K562 (cell line): ENCODE data around the gene ADARB2. TPM values are rescaled to one million over a fixed set of nuclear protein-coding genes. Genes with fewer than 3 reads are reported as not detected.

Experiments
- ATAC-seq: fragments of 200-7000 bp; cut with Tn5 transposase; 3 replicates; pipeline ENCODE4 v1.9.1; 2020; ENCODE audit warnings: moderate library complexity
- BruUV-seq: library from RNA; stranded (reverse); fragments of 400-500 nt; replicated peaks from 2 replicates; lab custom pipeline; 2021; lab: Mats Ljungman, UMichigan
- CTCF ChIA-PET: fragments of 300-600 bp; formaldehyde crosslinking; extraction: SDS; loops from one replicate; lab custom pipeline; 2021; ENCODE audit warnings: low intra/inter-chr PET ratio; lab: Yijun Ruan, JAX
- POLR2A ChIA-PET: fragments of 300-600, 350-650 bp; sonication (Branson Sonifier 250); formaldehyde crosslinking; extraction: SDS; loops from one replicate; lab custom pipeline; 2021; ENCODE audit warnings: antibody characterized with exemption, inconsistent platforms; lab: Yijun Ruan, JAX
- DNase-seq, 4 experiments: peaks; one replicate each; pipeline versions ENCODE4 v3.0.0 to v3.0.0-alpha.2; 2011 to 2018; ENCODE audit warnings: low spot score in 3 of 4, mixed read lengths in 3 of 4; ENCODE audit errors: extremely low read depth in 1 of 4
- FAIRE-seq: peaks from 2 replicates; lab custom pipeline; 2011; peaks lifted over from hg19 to GRCh38; lab: Jason Lieb, UNC
- H2AFZ ChIP-seq: 2 replicates; pipeline ENCODE4 v1.6.0; 2011; ENCODE audit warnings: low read depth, low read length, control low read depth, inconsistent platforms
- H3K27ac ChIP-seq: fragments of 200-600 bp; 3 replicates; pipeline ENCODE4 v1.8.0; 2011; ENCODE audit warnings: low read depth, mild to moderate bottlenecking, control low read depth, inconsistent platforms, low read length, moderate library complexity, mixed read lengths; ENCODE audit errors: extremely low read depth
- H3K27me3 ChIP-seq, 2 experiments: fragments of 300-600 bp in 1 of 2; 2 replicates in 1 of 2; 3 replicates in 1 of 2; pipeline versions ENCODE4 v1.6.0 to v1.8.0; 2011; ENCODE audit warnings: inconsistent platforms in 2 of 2, low read length in 2 of 2, mild to moderate bottlenecking in 1 of 2, mixed read lengths in 1 of 2, moderate library complexity in 1 of 2; ENCODE audit not compliant: control insufficient read depth in 2 of 2, insufficient read depth in 2 of 2
- H3K36me3 ChIP-seq: fragments of 300-600 bp; 3 replicates; pipeline ENCODE4 v1.8.0; 2011; ENCODE audit warnings: mild to moderate bottlenecking, low read length, inconsistent platforms; ENCODE audit not compliant: control insufficient read depth, insufficient read depth
- H3K4me1 ChIP-seq, 2 experiments: fragments of 200-600 bp in 1 of 2; replicated peaks in 1 of 2; 2 replicates in 1 of 2; 3 replicates in 1 of 2; pipeline versions ENCODE4 v1.5.1 to v1.8.0; 2011; ENCODE audit warnings: inconsistent platforms in 2 of 2, low read length in 2 of 2, mild to moderate bottlenecking in 1 of 2, mixed read lengths in 1 of 2, moderate library complexity in 1 of 2; ENCODE audit not compliant: control insufficient read depth in 2 of 2, insufficient read depth in 2 of 2
- H3K4me2 ChIP-seq: 2 replicates; pipeline ENCODE4 v1.6.1; 2011; ENCODE audit warnings: low read length, control low read depth, inconsistent platforms, mixed read lengths; ENCODE audit not compliant: insufficient read depth
- H3K4me3 ChIP-seq: fragments of 200-600 bp; sonication (generic), shearing (Covaris generic); 2 replicates; pipeline ENCODE4 v1.5.1; 2016; ENCODE audit warnings: control low read depth, inconsistent platforms
- H3K79me2 ChIP-seq: fragments of 200-600 bp; 3 replicates; pipeline ENCODE4 v1.8.0; 2011; ENCODE audit warnings: low read length, inconsistent platforms; ENCODE audit not compliant: control insufficient read depth, insufficient read depth
- H3K9ac ChIP-seq, 2 experiments: 2 replicates each; pipeline versions ENCODE4 v1.6.0 to v1.6.1; 2011; ENCODE audit warnings: low read depth in 2 of 2, low read length in 2 of 2, control low read depth in 1 of 2, inconsistent platforms in 1 of 2, mild to moderate bottlenecking in 1 of 2, mixed read lengths in 1 of 2; ENCODE audit not compliant: insufficient read depth in 1 of 2
- H3K9me1 ChIP-seq: one replicate; pipeline ENCODE4 v1.6.0; 2011; ENCODE audit warnings: inconsistent platforms, mild to moderate bottlenecking, low read length, moderate library complexity; ENCODE audit not compliant: control insufficient read depth, insufficient read depth
- H3K9me3 ChIP-seq: replicated peaks from 2 replicates; pipeline ENCODE4 v1.5.1; 2011; ENCODE audit warnings: low read depth, low read length, inconsistent platforms; ENCODE audit not compliant: control insufficient read depth, insufficient read depth
- H4K20me1 ChIP-seq: replicated peaks from 2 replicates; pipeline ENCODE4 v1.6.1; 2011; ENCODE audit warnings: low read length, inconsistent platforms, mixed read lengths; ENCODE audit not compliant: control insufficient read depth, insufficient read depth
- ARNT ChIP-seq, 2 experiments: fragments of 450-650 bp; IDR thresholded peaks; 2 replicates each; pipeline ENCODE4 v1.6.1; 2016; ENCODE audit warnings: mild to moderate bottlenecking in 1 of 2
- ATF2 ChIP-seq: sonication (generic); formaldehyde crosslinking; IDR thresholded peaks from 2 replicates; pipeline ENCODE4 v1.8.1; 2022; ENCODE audit warnings: missing genetic modification reagents
- CBX1 ChIP-seq: sonication (generic); IDR thresholded peaks from 2 replicates; pipeline ENCODE4 v1.6.1; 2016; ENCODE audit warnings: antibody characterized with exemption, low read depth, mild to moderate bottlenecking
- E2F6 ChIP-seq, 2 experiments: IDR thresholded peaks; 2 replicates each; pipeline ENCODE4 v1.6.1; 2011; ENCODE audit warnings: borderline replicate concordance in 1 of 2, control low read depth in 1 of 2, low read depth in 1 of 2, low read length in 1 of 2, mild to moderate bottlenecking in 1 of 2, mixed read lengths in 1 of 2, moderate library complexity in 1 of 2; ENCODE audit not compliant: insufficient read depth in 1 of 2, insufficient read length in 1 of 2, poor library complexity in 1 of 2, severe bottlenecking in 1 of 2; ENCODE audit errors: extremely low read depth in 1 of 2
- HNRNPK ChIP-seq: fragments of 200-400 bp; formaldehyde crosslinking; IDR thresholded peaks from one replicate; pipeline ENCODE4 v1.6.1; 2018; ENCODE audit warnings: mild to moderate bottlenecking, low read depth, low read length; ENCODE audit not compliant: poor library complexity, severe bottlenecking
- MCM7 ChIP-seq, 2 experiments: fragments of 450-650 bp; IDR thresholded peaks; 2 replicates each; pipeline ENCODE4 v1.6.1; 2016 to 2018
- MED1 ChIP-seq: sonication (generic); formaldehyde crosslinking; IDR thresholded peaks from 2 replicates; pipeline ENCODE4 v1.8.1; 2023; ENCODE audit warnings: missing genetic modification reagents, borderline replicate concordance
- PHF21A ChIP-seq: fragments of 450-650 bp; IDR thresholded peaks from 2 replicates; pipeline ENCODE4 v1.6.1; 2017; ENCODE audit warnings: low read depth, borderline replicate concordance
- POLR2A ChIP-seq: fragments of 450-650 bp; conservative IDR thresholded peaks from 2 replicates; pipeline ENCODE4 v1.6.1; 2016
- PYGO2 ChIP-seq: fragments of 450-650 bp; IDR thresholded peaks from 2 replicates; pipeline ENCODE4 v1.6.1; 2016; ENCODE audit warnings: mild to moderate bottlenecking, missing genetic modification characterization, moderate library complexity, missing compliant biosample characterization
- SMAD4 ChIP-seq: fragments of 250-450 bp; sonication (Bioruptor Pico); conservative IDR thresholded peaks from 2 replicates; pipeline ENCODE4 v1.8.0; 2021; ENCODE audit warnings: inconsistent platforms, mild to moderate bottlenecking, moderate library complexity
- ZNF146 ChIP-seq: IDR thresholded peaks from one replicate; pipeline ENCODE4 v1.6.1; 2018; ENCODE audit warnings: missing compliant biosample characterization; ENCODE audit not compliant: unreplicated experiment
- WGBS: fragments of 100-300 bp; shearing (Covaris generic); methylation state at CpG from one replicate; pipeline ENCODE4 v1.1.6; 2016; ENCODE audit warnings: low coverage, mixed read lengths; ENCODE audit not compliant: insufficient coverage; ENCODE audit errors: missing lambda C conversion rate; 5-methylcytosine and 5-hydroxymethylcytosine counted together
- in situ Hi-C: fragments of 300-500 bp; cut with MboI; formaldehyde crosslinking; loops from 4 replicates; pipeline ENCODE4 v1.15.0; 2018; ENCODE audit warnings: inconsistent platforms, mixed read lengths
- intact Hi-C: fragments of 100-400 bp; cut with micrococcal nuclease; formaldehyde crosslinking; loops from 2 replicates; pipeline ENCODE4 v1.14.2; 2022
- polyA plus RNA-seq, 8 experiments: library from polyadenylated mRNA; depleted of rRNA in 4 of 8; stranded (reverse) in 5 of 8; unstranded in 3 of 8; fragments of >200 nt; fragmentation: Nextera tagmentation in 2 of 8; fragmentation: Illumina TruSeq in 1 of 8; extraction: Ambion mirVana in 2 of 8; extraction: Trizol in 1 of 8; gene quantifications; 2 replicates each; pipeline versions ENCODE4 v1.2.1 to v1.2.3, GENCODE V29; 2011 to 2014; ENCODE audit warnings: inconsistent platforms in 1 of 8, missing spikeins in 1 of 8
- total RNA-seq, 7 experiments: library from RNA; depleted of rRNA in 6 of 7; stranded (reverse); fragments of >200 nt in 6 of 7; fragmentation: Illumina TruSeq in 2 of 7; extraction: Trizol in 2 of 7; gene quantifications; 2 replicates each; pipeline versions ENCODE4 v1.2.1 to v1.2.3, GENCODE V29; 2011 to 2021; ENCODE audit warnings: low replicate concordance in 1 of 7
- TF ChIP-seq, protein P1 (sequence below): IDR thresholded peaks from 2 replicates; pipeline ENCODE4 v1.6.1; 2011; ENCODE audit not compliant: insufficient read length; ENCODE audit errors: extremely low read depth

Gene ADARB2
- total and polyA plus RNA-seq, 9 of the 15 experiments (the other 6 are each of a cell fraction or from before 2014, with no cell fraction given): not detected

GRCh38 chr10:1308173-1308961 lies 429.0 kb downstream of the ADARB2 start (continued):
- no peak for TF ChIP-seq E2F6 (IDR thresholded peaks at IDR 0.05; ENCODE audit: borderline replicate concordance in 1 of 2, extremely low read depth in 1 of 2, insufficient read depth in 1 of 2, insufficient read length in 1 of 2, low read depth in 1 of 2, low read length in 1 of 2, poor library complexity in 1 of 2, severe bottlenecking in 1 of 2)

DNA sequence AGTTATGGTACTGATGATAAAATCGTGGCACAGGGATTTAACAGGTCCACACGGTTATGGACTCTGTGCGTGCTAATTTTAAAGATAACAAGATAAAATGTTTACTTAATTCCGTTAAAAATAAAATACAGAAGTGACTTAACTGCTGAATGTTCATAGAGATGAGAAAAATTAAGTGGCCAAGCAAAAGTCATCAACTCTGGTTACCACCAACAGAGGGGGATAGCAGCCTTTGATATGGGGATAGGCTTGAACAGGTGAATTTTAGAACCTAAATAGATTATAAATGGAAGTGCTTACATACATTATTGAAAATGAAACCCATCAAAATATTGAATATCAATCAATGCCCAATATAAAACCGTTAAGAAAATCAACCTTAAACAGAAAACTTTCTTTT lies 436.2 kb downstream of the ADARB2 start:
- in situ Hi-C loops: no loop called here
- WGBS: 0% methylated on average over 5 of the region's 5 CpGs

More for the DNA sequence above, 436.2 kb downstream of the ADARB2 start:
- DNase-seq (no peak), ATAC-seq (no peak), FAIRE-seq (no peak)
- Histone ChIP-seq H3K79me2 (no peaks in the 10 kb centered on the region), H3K4me2 (no peak overlapping the region), H3K36me3 (no peaks in the 10 kb centered on the region), H3K27me3 (peaks cover 0 to 3% of the 10 kb centered on the region in 2 experiments; a peak in 2 of 5 replicates), H3K4me3 (no peak overlapping the region), H2AFZ (no peak overlapping the region), H4K20me1 (no peaks in the 10 kb centered on the region), H3K9me3 (no peaks in the 10 kb centered on the region), H3K4me1 (no peaks in the 10 kb centered on the region), H3K9me1 (no peaks in the 10 kb centered on the region), H3K9ac (no peak overlapping the region), H3K27ac (no peak overlapping the region)
- TF ChIP-seq HNRNPK (no peak), POLR2A (no peak), PHF21A (no peak), MCM7 (IDR thresholded peaks at IDR 0.05) (no peak), ARNT (IDR thresholded peaks at IDR 0.05) (no peak), ATF2 (no peak), MED1 (CRISPR knock-in tag) (no peak), CBX1 (no peak), PYGO2 (tag) (no peak), ZNF146 (CRISPR knock-in tag) (no peak), SMAD4 (CRISPR knock-in tag) (no peak)
- TF ChIP-seq, protein P1, sequence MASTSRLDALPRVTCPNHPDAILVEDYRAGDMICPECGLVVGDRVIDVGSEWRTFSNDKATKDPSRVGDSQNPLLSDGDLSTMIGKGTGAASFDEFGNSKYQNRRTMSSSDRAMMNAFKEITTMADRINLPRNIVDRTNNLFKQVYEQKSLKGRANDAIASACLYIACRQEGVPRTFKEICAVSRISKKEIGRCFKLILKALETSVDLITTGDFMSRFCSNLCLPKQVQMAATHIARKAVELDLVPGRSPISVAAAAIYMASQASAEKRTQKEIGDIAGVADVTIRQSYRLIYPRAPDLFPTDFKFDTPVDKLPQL: no peak
- ChIA-PET CTCF (no interaction called here), POLR2A (no interaction called here)
- intact Hi-C loops: no loop called here
- no TSS peak for BruUV-seq
